SK-N-SH treated with all-trans-retinoic acid at 6 μM for 48 hours (cell line): Measurements from ENCODE around the gene LCN2.
"Not testable (repeated sequence)": the region's sequence is repeated elsewhere in the genome, so short reads cannot be mapped to it uniquely, and the experiment has no call there.

Source experiments
- BACH2 ChIP-seq: fragments of 250-450 bp; sonication (Bioruptor Pico); IDR thresholded peaks from 2 replicates; pipeline ENCODE4 v1.9.0; 2021; ENCODE audit warnings: mild to moderate bottlenecking, borderline replicate concordance
- ESRRG ChIP-seq: fragments of 250-450 bp; sonication (Bioruptor Pico); IDR thresholded peaks from 2 replicates; pipeline ENCODE4 v1.6.1; 2021; ENCODE audit warnings: mild to moderate bottlenecking
- ISL1 ChIP-seq: fragments of 250-450 bp; sonication (Bioruptor Pico); IDR thresholded peaks from 2 replicates; pipeline ENCODE4 v2.1.2; 2022; ENCODE audit warnings: mild to moderate bottlenecking, moderate library complexity
- OSR1 ChIP-seq: fragments of 250-450 bp; sonication (Bioruptor Pico); IDR thresholded peaks from 2 replicates; pipeline ENCODE4 v1.8.0; 2022; ENCODE audit warnings: moderate library complexity, mild to moderate bottlenecking, inconsistent platforms
- RARB ChIP-seq: fragments of 250-450 bp; sonication (Bioruptor Pico); IDR thresholded peaks from 2 replicates; pipeline ENCODE4 v1.8.0; 2021; ENCODE audit warnings: mild to moderate bottlenecking, moderate library complexity
- ZFP3 ChIP-seq: fragments of 250-450 bp; sonication (Bioruptor Pico); IDR thresholded peaks from 2 replicates; pipeline ENCODE4 v1.5.0; 2020; ENCODE audit warnings: mild to moderate bottlenecking, moderate library complexity
- ZNF565 ChIP-seq: fragments of 450-650 bp; formaldehyde crosslinking; conservative IDR thresholded peaks from 2 replicates; pipeline ENCODE4 v1.5.0; 2020; ENCODE audit warnings: low read depth, mild to moderate bottlenecking, moderate library complexity
- TF ChIP-seq, protein P1 (sequence below): fragments of 250-450 bp; sonication (Bioruptor Pico); IDR thresholded peaks from 2 replicates; pipeline ENCODE4 v1.8.0; 2020; ENCODE audit warnings: mild to moderate bottlenecking, moderate library complexity, borderline replicate concordance

DNA sequence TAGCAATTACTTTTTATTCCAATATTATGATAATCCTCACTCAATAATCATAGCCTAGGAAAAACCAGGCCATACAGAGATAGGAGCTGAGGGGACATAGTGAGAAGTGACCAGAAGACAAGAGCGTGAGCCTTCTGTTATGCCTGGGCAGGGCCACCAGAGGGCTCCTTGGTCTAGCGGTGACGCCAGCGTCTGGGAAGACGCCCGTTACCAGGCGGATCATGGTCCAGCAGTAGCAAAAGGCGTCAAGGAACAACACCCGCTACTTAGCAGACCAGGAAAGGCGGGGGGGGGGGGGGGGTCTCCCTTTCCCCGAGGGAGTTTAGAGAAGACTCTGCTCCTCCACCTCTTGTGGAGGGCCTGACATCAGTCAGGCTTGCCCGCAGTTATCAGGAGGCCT lies 32.2 kb downstream of the LCN2 start:
- TF ChIP-seq ZNF565 (CRISPR knock-in tag); ESRRG (CRISPR knock-in tag); RARB (CRISPR knock-in tag); OSR1 (CRISPR knock-in tag); BACH2 (CRISPR knock-in tag); ZFP3 (CRISPR knock-in tag); ISL1: not testable (repeated sequence)
- TF ChIP-seq, protein P1, sequence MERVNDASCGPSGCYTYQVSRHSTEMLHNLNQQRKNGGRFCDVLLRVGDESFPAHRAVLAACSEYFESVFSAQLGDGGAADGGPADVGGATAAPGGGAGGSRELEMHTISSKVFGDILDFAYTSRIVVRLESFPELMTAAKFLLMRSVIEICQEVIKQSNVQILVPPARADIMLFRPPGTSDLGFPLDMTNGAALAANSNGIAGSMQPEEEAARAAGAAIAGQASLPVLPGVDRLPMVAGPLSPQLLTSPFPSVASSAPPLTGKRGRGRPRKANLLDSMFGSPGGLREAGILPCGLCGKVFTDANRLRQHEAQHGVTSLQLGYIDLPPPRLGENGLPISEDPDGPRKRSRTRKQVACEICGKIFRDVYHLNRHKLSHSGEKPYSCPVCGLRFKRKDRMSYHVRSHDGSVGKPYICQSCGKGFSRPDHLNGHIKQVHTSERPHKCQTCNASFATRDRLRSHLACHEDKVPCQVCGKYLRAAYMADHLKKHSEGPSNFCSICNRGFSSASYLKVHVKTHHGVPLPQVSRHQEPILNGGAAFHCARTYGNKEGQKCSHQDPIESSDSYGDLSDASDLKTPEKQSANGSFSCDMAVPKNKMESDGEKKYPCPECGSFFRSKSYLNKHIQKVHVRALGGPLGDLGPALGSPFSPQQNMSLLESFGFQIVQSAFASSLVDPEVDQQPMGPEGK (CRISPR knock-in tag), result not testable (repeated sequence)
